Vagina (tissue), 2 donors: Measurements from ENCODE around the gene LHFPL3.

Source experiments
- CTCF ChIP-seq, 3 experiments: fragments of 450-650 bp in 2 of 3; fragments of 200-600 bp in 1 of 3; sonication (generic) in 1 of 3; IDR thresholded peaks; one replicate each; pipeline ENCODE4 v1.5.1; 2017 to 2019; ENCODE audit warnings: antibody characterized with exemption in 3 of 3, mild to moderate bottlenecking in 2 of 3, moderate library complexity in 2 of 3
- POLR2AphosphoS5 ChIP-seq, 2 donors: sonication (generic); formaldehyde crosslinking; IDR thresholded peaks; one replicate each; pipeline ENCODE4 v1.9.0; 2017; ENCODE audit warnings: antibody characterized with exemption in 2 of 2, mild to moderate bottlenecking in 2 of 2, low read depth in 1 of 2; ENCODE audit not compliant: insufficient read depth in 1 of 2

- TF ChIP-seq CTCF (IDR thresholded peaks at IDR 0.05) (no peak), POLR2AphosphoS5 (IDR thresholded peaks at IDR 0.05; ENCODE audit: insufficient read depth in 1 of 2, low read depth in 1 of 2) (no peak)
Measured at GRCh38 chr7:104552102-104552501, 223.7 kb downstream of the LHFPL3 start.
